ENCODE results near the gene DDX3X.
"Not testable (repeated sequence)": the region's sequence is repeated elsewhere in the genome, so short reads cannot be mapped to it uniquely, and the experiment has no call there.

DDX3X gene

DNA sequence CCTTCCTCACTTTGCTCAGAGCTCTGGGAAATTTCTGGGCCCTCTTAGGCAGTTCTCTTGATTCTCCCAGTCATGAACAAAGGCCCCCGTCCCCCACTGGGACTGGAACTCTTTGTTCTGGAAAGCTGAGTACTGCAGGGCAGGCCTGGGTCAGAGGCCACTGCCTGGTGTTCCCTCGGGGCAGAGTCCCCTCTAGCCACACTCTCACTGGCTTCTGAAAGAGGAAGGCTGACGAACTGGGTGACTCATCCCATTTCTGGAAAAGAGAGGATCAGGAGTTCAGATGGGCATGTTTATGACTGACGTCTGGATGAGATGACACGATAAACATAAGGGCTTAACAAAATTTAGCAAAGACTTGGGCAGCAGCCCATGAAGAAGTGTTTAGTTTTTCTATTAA, 47.7 kb downstream of the DDX3X start:
- DNase-seq: no peak

DNA sequence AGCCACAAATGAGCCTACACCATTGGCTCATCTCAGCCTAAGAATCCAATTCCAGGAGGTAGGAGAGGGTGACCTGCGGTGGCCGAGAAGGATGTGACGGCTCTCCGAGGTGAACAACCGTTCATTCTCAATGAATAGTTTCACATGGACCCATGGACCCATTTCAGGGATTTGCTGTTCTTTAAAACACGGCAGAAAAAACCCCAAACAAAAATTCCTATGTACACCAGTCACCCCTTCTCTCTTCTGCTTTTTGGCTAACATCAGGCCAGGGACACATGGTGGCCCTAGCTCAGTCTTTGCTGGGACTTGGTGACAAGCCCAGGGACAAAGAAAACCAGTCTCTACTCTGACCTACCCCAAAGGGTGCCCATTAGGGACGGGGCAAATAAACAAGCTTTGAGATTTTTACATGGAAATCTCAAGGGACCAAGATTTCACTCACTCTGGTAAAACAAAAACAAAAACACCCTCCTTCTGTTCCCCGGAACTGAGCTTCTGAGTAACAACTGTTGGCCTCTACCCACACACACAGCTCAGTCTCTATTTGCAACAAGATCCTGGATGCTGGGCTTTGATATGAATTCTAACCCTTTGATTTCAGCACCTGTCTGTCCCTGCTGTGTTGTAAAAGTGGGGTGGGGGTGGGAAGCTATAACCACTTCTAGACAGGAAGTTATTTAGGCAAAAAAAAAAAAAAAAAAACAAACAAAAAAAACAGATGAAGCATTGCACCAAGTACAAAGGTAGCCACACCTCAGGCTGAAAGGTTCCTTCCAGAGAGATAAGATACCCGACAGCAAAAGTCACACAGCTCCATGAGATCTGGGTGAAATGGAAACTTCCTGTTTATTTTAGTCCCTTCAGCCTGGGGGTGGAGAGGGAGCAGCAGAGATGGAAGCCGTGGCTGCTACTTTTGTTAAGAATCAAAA, 49.0 kb downstream of the DDX3X start:
- no peak for DNase-seq

GRCh38 chrX:41384051-41384705, 50.2 kb downstream of the DDX3X start:
- peak; percentile 23 for DNase-seq

GRCh38 chrX:41386222-41386990, 52.4 kb downstream of the DDX3X start:
- DNase-seq: no peak

GRCh38 chrX:41388543-41388942, 54.6 kb downstream of the DDX3X start:
- no peak for DNase-seq

GRCh38 chrX:41389311-41389888, 55.4 kb downstream of the DDX3X start:
- DNase-seq: no peak

DNA sequence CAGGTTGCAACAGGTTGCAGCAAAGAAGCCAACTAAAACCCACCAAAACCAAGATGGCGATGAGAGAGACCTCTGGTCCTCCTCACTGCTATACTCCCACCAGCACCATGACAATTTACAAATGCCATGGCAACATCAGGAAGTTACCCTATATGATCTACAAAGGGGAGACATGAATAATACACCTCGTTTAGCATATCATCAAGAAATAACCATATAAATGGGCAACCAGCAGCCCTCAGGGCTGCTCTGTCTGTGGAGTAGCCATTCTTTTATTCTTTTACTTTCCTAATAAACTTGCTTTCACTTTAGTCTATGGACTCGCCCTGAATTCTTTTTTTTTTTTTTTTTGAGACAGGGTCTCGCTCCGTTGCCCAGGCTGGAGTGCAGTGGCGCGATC, 56.6 kb downstream of the DDX3X start:
- not testable (repeated sequence) for DNase-seq

GRCh38 chrX:41391606-41392005, 57.6 kb downstream of the DDX3X start:
- no peak for DNase-seq

DNA sequence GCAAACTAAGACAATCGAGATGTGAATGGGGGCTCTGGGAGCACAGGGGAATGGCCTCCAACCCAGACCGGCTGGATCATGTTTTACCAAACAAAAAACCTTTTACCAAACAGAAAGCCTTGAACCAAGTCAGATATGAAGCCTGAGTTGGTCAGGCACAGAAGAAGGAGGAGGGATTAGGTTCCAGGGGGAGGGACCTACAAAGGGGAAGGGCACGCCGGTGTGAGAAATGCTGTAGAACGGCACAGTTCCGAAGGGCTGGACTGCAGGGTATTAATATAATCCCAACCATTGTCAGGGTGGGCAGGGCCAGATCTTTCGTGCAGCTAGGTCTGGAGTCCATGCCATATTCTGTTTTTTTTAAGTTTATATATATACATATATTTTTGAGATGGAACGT, 60.3 kb downstream of the DDX3X start:
- DNase-seq: no peak

GRCh38 chrX:41397219-41397618, 63.3 kb downstream of the DDX3X start:
- DNase-seq: no peak

GRCh38 chrX:41397768-41398167, 63.8 kb downstream of the DDX3X start:
- DNase-seq: no peak

DNA sequence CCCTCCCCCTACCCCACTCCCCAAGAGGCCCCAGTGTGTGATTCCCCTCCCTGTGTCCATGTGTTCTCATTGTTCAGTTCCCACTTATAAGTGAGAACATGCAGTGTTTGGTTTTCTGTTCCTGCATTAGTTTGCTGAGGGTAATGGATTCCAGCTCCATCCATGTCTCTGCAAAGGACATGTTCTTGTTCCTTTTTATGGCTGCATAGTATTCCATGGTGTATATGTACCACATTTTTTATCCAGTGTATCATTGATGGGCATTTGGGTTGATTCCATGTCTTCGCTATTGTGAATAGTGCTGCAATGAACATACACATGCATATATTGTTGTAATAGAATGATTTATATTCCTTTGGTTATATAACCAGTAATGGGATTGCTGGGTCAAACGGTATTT, 68.6 kb downstream of the DDX3X start:
- DNase-seq: not testable (repeated sequence)

GRCh38 chrX:41405551-41405950, 71.6 kb downstream of the DDX3X start:
- no peak for DNase-seq

- DNase-seq: no peak
Measured at GRCh38 chrX:41406201-41406600, 72.2 kb downstream of the DDX3X start.

GRCh38 chrX:41407816-41408215, 73.9 kb downstream of the DDX3X start:
- DNase-seq: no peak

DNA sequence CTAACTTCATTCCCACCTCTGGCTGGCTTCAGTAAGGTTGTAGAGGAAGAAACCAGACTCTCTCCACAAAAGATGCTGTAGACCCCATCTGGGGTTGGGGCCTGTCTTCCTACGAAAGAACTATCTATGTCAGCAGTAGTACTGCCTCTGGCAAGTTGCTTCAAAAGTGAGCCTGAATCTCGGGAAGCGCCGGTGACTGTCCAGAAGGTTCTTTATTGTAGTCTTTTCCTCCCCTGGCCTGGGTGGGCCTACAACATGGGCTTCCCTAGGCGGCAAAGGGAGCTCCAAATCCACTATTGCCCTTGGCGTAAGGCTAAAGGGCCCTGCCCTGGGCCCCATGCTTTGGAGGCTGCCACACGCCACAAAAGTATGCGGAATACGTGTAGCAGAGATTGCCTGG, 74.6 kb downstream of the DDX3X start:
- no peak for DNase-seq

DNA sequence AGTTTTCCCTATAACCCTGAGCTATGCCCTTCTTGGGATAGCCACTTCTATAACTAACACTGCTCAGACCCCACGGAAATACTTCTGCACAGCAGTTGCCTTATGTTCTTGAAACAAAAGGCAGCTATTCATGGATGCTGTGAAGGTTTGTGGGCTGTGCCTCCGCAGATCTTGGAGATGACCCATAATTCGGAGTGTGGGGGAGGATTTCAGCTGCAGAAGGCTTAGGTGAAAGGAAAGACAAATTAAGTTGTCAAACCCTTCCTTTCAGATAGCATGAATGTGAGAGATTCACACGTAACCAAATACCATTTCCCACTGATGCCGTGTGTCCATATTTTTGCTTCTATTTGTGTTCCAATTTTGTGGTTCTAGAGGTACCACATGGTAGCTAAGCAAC, 75.0 kb downstream of the DDX3X start:
- DNase-seq: no peak

DNA sequence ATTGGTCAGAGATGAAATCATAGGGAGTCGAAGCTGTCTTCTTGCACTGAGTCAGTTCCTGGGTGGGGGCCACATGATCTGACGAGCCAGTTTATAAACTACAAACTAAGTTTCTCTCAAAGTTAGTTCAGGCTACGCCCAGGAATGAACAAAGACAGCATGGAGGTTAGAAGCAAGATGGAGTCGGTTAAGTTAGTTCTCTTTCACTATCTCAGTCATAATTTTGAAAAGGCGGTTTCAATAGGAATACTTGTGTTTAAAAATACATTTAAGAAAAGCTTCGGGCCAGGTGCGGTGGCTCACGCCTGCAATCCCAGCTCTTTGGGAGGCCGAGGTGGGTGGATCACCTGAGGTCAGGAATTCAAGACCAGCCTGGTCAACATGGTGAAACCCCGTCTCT, 77.3 kb downstream of the DDX3X start:
- DNase-seq: not testable (repeated sequence)

DNA sequence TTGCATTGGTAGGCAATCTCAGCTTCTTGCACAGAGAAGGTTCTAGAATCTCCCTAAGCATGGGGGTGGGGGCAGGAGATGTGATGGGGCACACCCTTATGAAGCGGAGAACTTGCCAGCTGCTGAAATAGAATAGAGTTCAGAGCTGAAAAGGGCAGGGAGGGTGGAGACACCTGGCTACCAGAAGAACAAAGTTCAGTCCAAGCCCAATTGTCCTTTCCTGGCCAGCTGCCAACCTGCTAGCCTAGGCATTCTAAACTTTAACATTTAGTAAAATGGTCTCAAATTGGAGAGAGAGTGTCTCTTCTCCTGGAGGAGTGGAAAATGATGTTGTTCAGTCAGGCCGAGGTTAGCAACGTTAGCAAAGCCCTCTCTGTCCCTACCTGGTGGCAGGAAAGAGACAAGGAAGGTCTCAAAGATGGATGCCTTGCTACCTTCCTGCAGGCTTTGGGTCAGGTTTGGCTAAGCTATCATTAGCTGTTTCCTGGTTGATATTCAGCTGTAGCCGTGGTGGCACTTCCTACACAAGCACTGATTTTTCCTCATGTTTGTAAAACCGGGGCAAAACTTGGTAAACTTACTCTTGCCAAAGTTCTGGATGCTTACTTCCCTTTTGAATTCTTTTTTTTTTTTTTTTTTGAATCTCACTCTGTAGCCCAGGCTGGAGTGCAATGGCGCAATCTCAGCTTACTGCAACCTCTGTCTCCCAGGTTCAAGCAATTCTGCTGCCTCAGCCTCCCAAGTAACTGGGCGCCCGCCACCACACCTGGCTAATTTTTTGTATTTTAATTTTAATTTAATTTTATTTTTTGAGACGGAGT, 78.5 kb downstream of the DDX3X start:
- DNase-seq: no peak
